Skeletal muscle tissue (tissue), 4 donors: ENCODE measurements around the gene ADCYAP1R1. TPM values are rescaled to one million over a fixed set of nuclear protein-coding genes. Genes with fewer than 3 reads are reported as not detected.

Experiments
- H3K27ac ChIP-seq: one replicate; pipeline ENCODE4 v1.7.0; 2013; ENCODE audit warnings: mild to moderate bottlenecking, low read depth, low read length, inconsistent platforms
- H3K27me3 ChIP-seq, 3 donors: one replicate each; pipeline ENCODE4 v1.7.0; 2013; ENCODE audit warnings: low read length in 3 of 3; ENCODE audit not compliant: control insufficient read depth in 3 of 3, insufficient read depth in 3 of 3
- H3K36me3 ChIP-seq, 3 donors: one replicate each; pipeline ENCODE4 v1.7.0; 2013; ENCODE audit warnings: low read length in 3 of 3; ENCODE audit not compliant: control insufficient read depth in 3 of 3, insufficient read depth in 3 of 3
- H3K4me1 ChIP-seq, 3 donors: one replicate each; pipeline ENCODE4 v1.7.0; 2013; ENCODE audit warnings: low read length in 3 of 3, mild to moderate bottlenecking in 3 of 3; ENCODE audit not compliant: control insufficient read depth in 3 of 3, insufficient read depth in 3 of 3
- H3K4me3 ChIP-seq, 3 donors: one replicate each; pipeline ENCODE4 v1.7.0; 2013; ENCODE audit warnings: low read length in 3 of 3
- H3K9ac ChIP-seq, 3 donors: one replicate each; pipeline ENCODE4 v1.7.0; 2013; ENCODE audit warnings: low read length in 3 of 3, mild to moderate bottlenecking in 3 of 3, moderate library complexity in 2 of 3, low read depth in 1 of 3
- H3K9me3 ChIP-seq, 3 donors: one replicate each; pipeline ENCODE4 v1.7.0; 2013; ENCODE audit warnings: low read length in 3 of 3; ENCODE audit not compliant: control insufficient read depth in 3 of 3
- total RNA-seq: library from RNA; depleted of rRNA; stranded (reverse); fragments of >200 nt; gene quantifications from one replicate; pipeline ENCODE4 v1.2.3, GENCODE V29; 2014
- donor health status: Osteomylitis.

Gene ADCYAP1R1
- total RNA-seq, 1 donor from 2014 or later = 7.8 TPM

- Histone ChIP-seq H3K9ac (no peak overlapping the region), H3K9me3 (no peaks in the 10 kb centered on the region), H3K4me3 (no peak overlapping the region), H3K27me3 (peaks cover 0 to 8% (median 0%) of the 10 kb centered on the region in 3 donors), H3K27ac (no peak overlapping the region), H3K36me3 (no peaks in the 10 kb centered on the region), H3K4me1 (peaks cover 0 to 2% (median 2%) of the 10 kb centered on the region in 3 donors)
Measured at GRCh38 chr7:31029251-31030042, 22.7 kb upstream of the ADCYAP1R1 start.

- H3K36me3 ChIP-seq = no peaks in the 10 kb centered on the region
Measured at GRCh38 chr7:31033674-31034300, 18.3 kb upstream of the ADCYAP1R1 start.

GRCh38 chr7:31036924-31037323 lies 15.2 kb upstream of the ADCYAP1R1 start:
- Histone ChIP-seq H3K36me3 (no peaks in the 10 kb centered on the region), H3K9me3 (no peaks in the 10 kb centered on the region), H3K4me3 (no peak overlapping the region), H3K27me3 (peaks cover 3 to 5% (median 5%) of the 10 kb centered on the region in 3 donors), H3K4me1 (no peaks in the 10 kb centered on the region), H3K9ac (no peak overlapping the region), H3K27ac (no peak overlapping the region)

More at GRCh38 chr7:31033674-31034300, 18.3 kb upstream of the ADCYAP1R1 start:
- Histone ChIP-seq H3K4me1 (no peaks in the 10 kb centered on the region), H3K4me3 (no peak overlapping the region), H3K27me3 (peaks cover 0 to 5% (median 3%) of the 10 kb centered on the region in 3 donors), H3K9me3 (no peaks in the 10 kb centered on the region), H3K27ac (no peak overlapping the region), H3K9ac (no peak overlapping the region)

GRCh38 chr7:31043051-31043471 lies 9.0 kb upstream of the ADCYAP1R1 start:
- Histone ChIP-seq H3K9me3 (no peaks in the 10 kb centered on the region), H3K36me3 (no peaks in the 10 kb centered on the region), H3K9ac (no peak overlapping the region), H3K4me3 (no peak overlapping the region), H3K4me1 (peaks cover 0 to 7% (median 0%) of the 10 kb centered on the region in 3 donors), H3K27ac (no peak overlapping the region), H3K27me3 (peaks cover 0 to 21% (median 5%) of the 10 kb centered on the region in 3 donors)

- Histone ChIP-seq H3K4me1 (peaks cover 0 to 7% (median 0%) of the 10 kb centered on the region in 3 donors), H3K27me3 (peaks cover 0 to 21% (median 5%) of the 10 kb centered on the region in 3 donors), H3K27ac (no peak overlapping the region), H3K4me3 (no peak overlapping the region), H3K9ac (no peak overlapping the region), H3K9me3 (no peaks in the 10 kb centered on the region), H3K36me3 (no peaks in the 10 kb centered on the region)
Measured at GRCh38 chr7:31044529-31044928, 7.6 kb upstream of the ADCYAP1R1 start.

- H3K4me3 ChIP-seq = no peak overlapping the region
- no peak overlapping the region for H3K9ac ChIP-seq
- H3K9me3 ChIP-seq = no peaks in the 10 kb centered on the region
- no peaks in the 10 kb centered on the region for H3K36me3 ChIP-seq
- H3K27me3 ChIP-seq = peaks cover 5 to 30% (median 9%) of the 10 kb centered on the region in 3 donors
- H3K27ac ChIP-seq = no peak overlapping the region
- H3K4me1 ChIP-seq = peaks cover 0 to 7% (median 0%) of the 10 kb centered on the region in 3 donors
Measured at GRCh38 chr7:31046723-31047122, 5.4 kb upstream of the ADCYAP1R1 start.

GRCh38 chr7:31047313-31048146 lies 4.6 kb upstream of the ADCYAP1R1 start:
- H3K27ac ChIP-seq = no peak overlapping the region
- H3K9ac ChIP-seq = no peak overlapping the region
- H3K4me3 ChIP-seq = no peak overlapping the region
- peaks cover 0 to 7% (median 1%) of the 10 kb centered on the region in 3 donors for H3K4me1 ChIP-seq
- no peaks in the 10 kb centered on the region for H3K9me3 ChIP-seq
- H3K27me3 ChIP-seq = peaks cover 9 to 27% (median 13%) of the 10 kb centered on the region in 3 donors
- no peaks in the 10 kb centered on the region for H3K36me3 ChIP-seq

GRCh38 chr7:31049005-31049765 lies 2.9 kb upstream of the ADCYAP1R1 start:
- Histone ChIP-seq H3K9ac (no peak overlapping the region), H3K27me3 (peaks cover 20 to 31% (median 26%) of the 10 kb centered on the region in 3 donors), H3K4me1 (peaks cover 3 to 5% (median 3%) of the 10 kb centered on the region in 3 donors), H3K27ac (no peak overlapping the region), H3K9me3 (no peaks in the 10 kb centered on the region), H3K4me3 (no peak overlapping the region), H3K36me3 (no peaks in the 10 kb centered on the region)

GRCh38 chr7:31052487-31052840 lies 356 bp downstream of the ADCYAP1R1 start:
- Histone ChIP-seq H3K4me3 (peak overlapping the region in 1 of 3 donors; percentile 45), H3K9ac (peak overlapping the region in 1 of 3 donors; percentile 40), H3K4me1 (peaks cover 3 to 5% (median 3%) of the 10 kb centered on the region in 3 donors), H3K36me3 (no peaks in the 10 kb centered on the region), H3K27ac (no peak overlapping the region), H3K9me3 (no peaks in the 10 kb centered on the region), H3K27me3 (peaks cover 20 to 44% (median 32%) of the 10 kb centered on the region in 3 donors)
